ENCODE data around the gene HTT. TPM values are rescaled to one million over a fixed set of nuclear protein-coding genes. Genes with fewer than 3 reads are reported as not detected.

The HTT gene
- total and polyA plus RNA-seq, 2 of the 13 experiments (the other 11 are each of a cell fraction or from before 2014, with no cell fraction given) = 17.5 to 19.5 TPM

DNA sequence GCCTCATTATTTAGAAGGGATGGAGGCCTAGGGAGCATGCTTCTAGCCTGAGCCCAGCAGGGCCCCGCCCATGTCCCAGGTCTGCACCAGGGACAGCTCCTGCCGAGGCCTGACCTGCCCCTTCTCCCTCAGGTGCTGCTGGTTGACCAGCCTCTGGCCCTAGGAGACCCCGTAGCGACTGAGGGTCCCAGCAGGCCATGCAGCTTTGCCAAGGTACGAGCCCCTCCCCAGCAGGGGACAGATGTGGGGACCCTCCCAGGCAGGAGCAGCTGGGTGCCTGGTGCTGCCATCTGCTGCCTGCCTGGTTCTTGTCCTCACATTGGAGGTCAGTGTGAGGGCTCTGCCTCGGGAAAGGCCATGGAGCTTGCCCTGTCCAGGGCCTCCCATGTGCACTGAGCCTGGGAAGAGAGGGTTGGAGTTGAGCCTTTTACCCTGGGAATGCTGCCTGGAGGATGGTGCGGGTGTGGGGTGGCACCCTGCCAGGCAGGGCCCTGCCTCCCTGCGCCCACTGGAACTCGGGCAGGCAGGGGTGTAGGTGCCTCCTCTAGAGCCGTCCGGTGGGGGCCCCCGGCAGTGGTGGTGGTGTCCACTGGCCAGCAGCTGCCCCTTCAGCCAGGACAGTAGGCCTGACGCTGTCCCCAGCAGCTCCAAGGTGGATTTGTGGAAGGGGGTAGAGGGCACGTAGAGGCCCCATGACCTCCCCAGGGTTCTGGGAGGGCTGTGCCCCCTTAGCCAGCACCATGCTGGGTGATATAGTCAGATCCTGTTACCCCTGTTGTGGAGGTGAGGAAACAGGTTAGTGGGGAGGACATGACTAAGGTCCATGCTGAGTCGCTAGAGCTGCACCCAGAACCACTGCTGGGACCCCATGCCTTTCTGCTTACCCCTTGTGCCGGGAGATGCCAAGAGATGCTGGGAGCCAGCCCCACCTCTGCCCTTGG, 172.2 kb downstream of the HTT start (continued):
- TF ChIP-seq, protein P1, sequence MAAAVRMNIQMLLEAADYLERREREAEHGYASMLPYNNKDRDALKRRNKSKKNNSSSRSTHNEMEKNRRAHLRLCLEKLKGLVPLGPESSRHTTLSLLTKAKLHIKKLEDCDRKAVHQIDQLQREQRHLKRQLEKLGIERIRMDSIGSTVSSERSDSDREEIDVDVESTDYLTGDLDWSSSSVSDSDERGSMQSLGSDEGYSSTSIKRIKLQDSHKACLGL (CRISPR knock-in tag; IDR thresholded peaks at IDR 0.05) = no peak
- TF ChIP-seq KDM2A (CRISPR knock-in tag; IDR thresholded peaks at IDR 0.05; ENCODE audit: borderline replicate concordance, low read depth) (peak; percentile 38; the same call in 1 of the 2 replicates), CTCF (CRISPR knock-in tag; IDR thresholded peaks at IDR 0.05) (peak; percentile 72), BCL6 (CRISPR knock-in tag; IDR thresholded peaks at IDR 0.05) (no peak), RXRA (CRISPR knock-in tag; IDR thresholded peaks at IDR 0.05) (0 out of 2 replicates have a peak, but pooled peaks have one; percentile 58), AGO2 (optimal IDR thresholded peaks at IDR 0.05; ENCODE audit: low read depth, low read length) (peak; percentile 18), STAG1 (CRISPR knock-in tag; IDR thresholded peaks at IDR 0.05) (peak; percentile 56), HNRNPLL (IDR thresholded peaks at IDR 0.05; ENCODE audit: low read depth, low read length, poor library complexity, severe bottlenecking) (no peak), ZNF121 (CRISPR knock-in tag; IDR thresholded peaks at IDR 0.05) (0 out of 2 replicates have a peak, but pooled peaks have one; percentile 25), BATF2 (CRISPR knock-in tag; IDR thresholded peaks at IDR 0.05) (no peak), PATZ1 (CRISPR knock-in tag; IDR thresholded peaks at IDR 0.05) (0 out of 2 replicates have a peak, but pooled peaks have one; percentile 15), ZNF687 (CRISPR knock-in tag; IDR thresholded peaks at IDR 0.05) (peak; percentile 64), ZNF576 (CRISPR knock-in tag; IDR thresholded peaks at IDR 0.05) (no peak)
- TF ChIP-seq, protein P2, sequence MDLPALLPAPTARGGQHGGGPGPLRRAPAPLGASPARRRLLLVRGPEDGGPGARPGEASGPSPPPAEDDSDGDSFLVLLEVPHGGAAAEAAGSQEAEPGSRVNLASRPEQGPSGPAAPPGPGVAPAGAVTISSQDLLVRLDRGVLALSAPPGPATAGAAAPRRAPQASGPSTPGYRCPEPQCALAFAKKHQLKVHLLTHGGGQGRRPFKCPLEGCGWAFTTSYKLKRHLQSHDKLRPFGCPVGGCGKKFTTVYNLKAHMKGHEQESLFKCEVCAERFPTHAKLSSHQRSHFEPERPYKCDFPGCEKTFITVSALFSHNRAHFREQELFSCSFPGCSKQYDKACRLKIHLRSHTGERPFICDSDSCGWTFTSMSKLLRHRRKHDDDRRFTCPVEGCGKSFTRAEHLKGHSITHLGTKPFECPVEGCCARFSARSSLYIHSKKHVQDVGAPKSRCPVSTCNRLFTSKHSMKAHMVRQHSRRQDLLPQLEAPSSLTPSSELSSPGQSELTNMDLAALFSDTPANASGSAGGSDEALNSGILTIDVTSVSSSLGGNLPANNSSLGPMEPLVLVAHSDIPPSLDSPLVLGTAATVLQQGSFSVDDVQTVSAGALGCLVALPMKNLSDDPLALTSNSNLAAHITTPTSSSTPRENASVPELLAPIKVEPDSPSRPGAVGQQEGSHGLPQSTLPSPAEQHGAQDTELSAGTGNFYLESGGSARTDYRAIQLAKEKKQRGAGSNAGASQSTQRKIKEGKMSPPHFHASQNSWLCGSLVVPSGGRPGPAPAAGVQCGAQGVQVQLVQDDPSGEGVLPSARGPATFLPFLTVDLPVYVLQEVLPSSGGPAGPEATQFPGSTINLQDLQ (CRISPR knock-in tag; IDR thresholded peaks at IDR 0.05) = 0 out of 2 replicates have a peak, but pooled peaks have one; percentile 45

Measured in HepG2 (cell line).